H1 (cell line): Measurements from ENCODE around the gene ZC3H18. TPM values are rescaled to one million over a fixed set of nuclear protein-coding genes. Genes with fewer than 3 reads are reported as not detected.

ENCODE experiments used
- CTCF ChIA-PET: fragments of 300-600 bp; sonication (Branson Sonifier 250); formaldehyde crosslinking; loops from one replicate; lab custom pipeline; 2021; ENCODE audit not compliant: partially characterized antibody; lab: Charles Lee
- POLR2A ChIA-PET: fragments of 300-600 bp; sonication (Branson Sonifier 250); formaldehyde crosslinking; loops from one replicate; lab custom pipeline; 2021; ENCODE audit warnings: inconsistent platforms; ENCODE audit not compliant: partially characterized antibody; lab: Charles Lee
- DNase-seq, 2 experiments: peaks; one replicate each; pipeline versions ENCODE4 v3.0.0 to v3.0.0-alpha.2; 2010 to 2022; ENCODE audit warnings: low spot score in 2 of 2, low read depth in 1 of 2, mixed read lengths in 1 of 2
- FAIRE-seq: peaks from 2 replicates; lab custom pipeline; 2011; peaks lifted over from hg19 to GRCh38; lab: Jason Lieb, UNC
- H2AFZ ChIP-seq: 2 replicates; pipeline ENCODE4 v1.8.1; 2012; ENCODE audit warnings: low read length, inconsistent platforms
- H2AK5ac ChIP-seq: 2 replicates; pipeline ENCODE4 v1.6.1; 2013; ENCODE audit warnings: low read depth, low read length
- H2BK120ac ChIP-seq: replicated peaks from 2 replicates; pipeline ENCODE3; 2013; ENCODE audit warnings: low read depth, low read length, inconsistent platforms
- H2BK12ac ChIP-seq: 2 replicates; pipeline ENCODE4 v1.6.1; 2013; ENCODE audit warnings: low read depth, low read length
- H2BK15ac ChIP-seq: 2 replicates; pipeline ENCODE4 v1.6.1; 2013; ENCODE audit warnings: low read length
- H2BK20ac ChIP-seq: 2 replicates; pipeline ENCODE4 v1.6.1; 2013; ENCODE audit warnings: low read length
- H2BK5ac ChIP-seq: 2 replicates; pipeline ENCODE4 v1.6.1; 2013; ENCODE audit warnings: low read depth, low read length
- H3K14ac ChIP-seq: 2 replicates; pipeline ENCODE4 v1.6.1; 2013; ENCODE audit warnings: inconsistent platforms; ENCODE audit not compliant: insufficient read length
- H3K18ac ChIP-seq: 2 replicates; pipeline ENCODE4 v1.6.1; 2013; ENCODE audit warnings: low read length; ENCODE audit errors: extremely low read depth
- H3K23ac ChIP-seq: 2 replicates; pipeline ENCODE4 v1.6.1; 2013; ENCODE audit warnings: inconsistent platforms; ENCODE audit not compliant: insufficient read length
- H3K23me2 ChIP-seq: 2 replicates; pipeline ENCODE4 v1.6.1; 2013; ENCODE audit warnings: low read depth, low read length
- H3K27ac ChIP-seq: 2 replicates; pipeline ENCODE4 v1.6.1; 2011; ENCODE audit warnings: low read depth, low read length, inconsistent platforms
- H3K27me3 ChIP-seq, 4 experiments: replicated peaks in 1 of 4; 1 replicate in 1 of 4; 2 replicates in 3 of 4; pipeline versions ENCODE4 v1.6.1 to v1.8.1; 2011 to 2013; ENCODE audit warnings: low read length in 3 of 4, mild to moderate bottlenecking in 3 of 4, inconsistent platforms in 2 of 4, mixed read lengths in 2 of 4, moderate library complexity in 1 of 4; ENCODE audit not compliant: control insufficient read depth in 3 of 4, insufficient read depth in 3 of 4; ENCODE audit errors: extremely low read depth in 1 of 4
- H3K36me3 ChIP-seq, 4 experiments: 2 replicates each; pipeline versions ENCODE4 v1.6.1 to v1.8.1; 2011 to 2013; ENCODE audit warnings: mild to moderate bottlenecking in 4 of 4, low read length in 3 of 4, moderate library complexity in 2 of 4, control low read depth in 1 of 4, inconsistent platforms in 1 of 4; ENCODE audit not compliant: insufficient read depth in 4 of 4, control insufficient read depth in 2 of 4
- H3K4ac ChIP-seq: replicated peaks from 2 replicates; pipeline ENCODE3; 2013; ENCODE audit warnings: low read length, low read depth, mixed read lengths, inconsistent platforms; ENCODE audit not compliant: insufficient read length
- H3K4me1 ChIP-seq, 4 experiments: replicated peaks in 1 of 4; 1 replicate in 1 of 4; 2 replicates in 3 of 4; pipeline versions ENCODE4 v1.6.1 to v1.8.1; 2011 to 2013; ENCODE audit warnings: low read length in 3 of 4, inconsistent platforms in 2 of 4, mixed read lengths in 1 of 4; ENCODE audit not compliant: insufficient read depth in 4 of 4, control insufficient read depth in 3 of 4
- H3K4me2 ChIP-seq, 2 experiments: 2 replicates each; pipeline versions ENCODE4 v1.6.1 to v1.8.1; 2011 to 2013; ENCODE audit warnings: low read depth in 2 of 2, low read length in 2 of 2, control low read depth in 1 of 2, inconsistent platforms in 1 of 2, mild to moderate bottlenecking in 1 of 2; ENCODE audit not compliant: insufficient read depth in 1 of 2
- H3K4me3 ChIP-seq, 4 experiments: fragments of 200-600, 300-600 bp in 1 of 4; sonication (generic), shearing (Covaris generic), sonication (Bioruptor Twin) in 1 of 4; 2 replicates each; pipeline versions ENCODE4 v1.5.1 to v1.8.1; 2011 to 2016; ENCODE audit warnings: low read length in 4 of 4, low read depth in 3 of 4, control low read depth in 2 of 4, inconsistent platforms in 2 of 4, mild to moderate bottlenecking in 2 of 4, mixed read lengths in 1 of 4, moderate library complexity in 1 of 4; ENCODE audit not compliant: insufficient read depth in 2 of 4; ENCODE audit errors: extremely low read depth in 1 of 4
- H3K56ac ChIP-seq: replicated peaks from 2 replicates; pipeline ENCODE3; 2013; ENCODE audit warnings: low read depth, mild to moderate bottlenecking, mixed read lengths, low read length, inconsistent platforms; ENCODE audit not compliant: insufficient read length
- H3K79me1 ChIP-seq: 2 replicates; pipeline ENCODE4 v1.6.1; 2013; ENCODE audit warnings: low read depth, low read length, control low read depth
- H3K79me2 ChIP-seq, 2 experiments: 2 replicates each; pipeline versions ENCODE4 v1.6.1 to v1.8.1; 2012 to 2013; ENCODE audit warnings: low read length in 2 of 2, mild to moderate bottlenecking in 2 of 2, inconsistent platforms in 1 of 2; ENCODE audit not compliant: insufficient read depth in 2 of 2, control insufficient read depth in 1 of 2
- H3K9ac ChIP-seq, 4 experiments: replicated peaks in 1 of 4; 1 replicate in 1 of 4; 2 replicates in 3 of 4; pipeline versions ENCODE4 v1.6.1 to v1.8.1; 2011 to 2013; ENCODE audit warnings: low read depth in 3 of 4, low read length in 3 of 4, control low read depth in 2 of 4, mild to moderate bottlenecking in 2 of 4, moderate library complexity in 2 of 4, inconsistent platforms in 1 of 4; ENCODE audit errors: extremely low read depth in 1 of 4
- H3K9me3 ChIP-seq, 2 experiments: 2 replicates each; pipeline versions ENCODE4 v1.6.1 to v1.8.1; 2012 to 2013; ENCODE audit warnings: mild to moderate bottlenecking in 2 of 2, moderate library complexity in 2 of 2, control low read depth in 1 of 2, inconsistent platforms in 1 of 2, low read depth in 1 of 2, low read length in 1 of 2, mixed read lengths in 1 of 2; ENCODE audit not compliant: insufficient read depth in 2 of 2
- H4K20me1 ChIP-seq, 2 experiments: replicated peaks in 1 of 2; 2 replicates each; pipeline versions ENCODE3 to v1.8.1; 2011 to 2013; ENCODE audit warnings: inconsistent platforms in 2 of 2, low read length in 2 of 2, mild to moderate bottlenecking in 1 of 2; ENCODE audit not compliant: insufficient read depth in 2 of 2, control insufficient read depth in 1 of 2
- H4K5ac ChIP-seq: 2 replicates; pipeline ENCODE4 v1.6.1; 2013; ENCODE audit warnings: low read length, low read depth, mixed read lengths, inconsistent platforms; ENCODE audit not compliant: insufficient read length
- H4K8ac ChIP-seq: 2 replicates; pipeline ENCODE4 v1.8.0; 2013; ENCODE audit warnings: mild to moderate bottlenecking, moderate library complexity, low read length, inconsistent platforms; ENCODE audit not compliant: insufficient read depth; ENCODE audit errors: extremely low read depth
- H4K91ac ChIP-seq: replicated peaks from 2 replicates; pipeline ENCODE3; 2013; ENCODE audit warnings: low read length, mixed read lengths, inconsistent platforms; ENCODE audit not compliant: insufficient read length
- ATF3 ChIP-seq: IDR thresholded peaks from 2 replicates; pipeline ENCODE4 v1.6.1; 2011; ENCODE audit warnings: low read depth, mild to moderate bottlenecking, low read length; ENCODE audit not compliant: insufficient read depth
- BCL11A ChIP-seq, 2 experiments: IDR thresholded peaks; one replicate each; pipeline ENCODE4 v1.6.1; 2011; ENCODE audit warnings: low read depth in 2 of 2, low read length in 2 of 2, mild to moderate bottlenecking in 2 of 2
- CEBPB ChIP-seq: IDR thresholded peaks from 2 replicates; pipeline ENCODE4 v1.6.1; 2012; ENCODE audit warnings: low read depth, low read length
- HDAC6 ChIP-seq: IDR thresholded peaks from one replicate; pipeline ENCODE4 v1.7.1; 2012; ENCODE audit warnings: low read depth, mild to moderate bottlenecking, inconsistent platforms, low read length, moderate library complexity
- MAX ChIP-seq: IDR thresholded peaks from 2 replicates; pipeline ENCODE4 v1.6.1; 2012; ENCODE audit warnings: inconsistent platforms
- PHF8 ChIP-seq: fragments of 200-600 bp; sonication (generic); conservative IDR thresholded peaks from 2 replicates; pipeline ENCODE4 v1.7.1; 2012; ENCODE audit warnings: low read depth, mild to moderate bottlenecking, inconsistent platforms, low read length, moderate library complexity
- POLR2AphosphoS5 ChIP-seq: IDR thresholded peaks from 2 replicates; pipeline ENCODE4 v1.6.1; 2011; ENCODE audit warnings: low read depth, low read length
- RAD21 ChIP-seq, 2 experiments: IDR thresholded peaks in 1 of 2; conservative IDR thresholded peaks in 1 of 2; 2 replicates each; pipeline ENCODE4 v1.6.1; 2011; ENCODE audit warnings: low read depth in 2 of 2, low read length in 2 of 2, improper control_type of control experiment in 1 of 2, inconsistent platforms in 1 of 2, mild to moderate bottlenecking in 1 of 2, moderate library complexity in 1 of 2
- SAP30 ChIP-seq: fragments of 300-600 bp; sonication (generic); IDR thresholded peaks from 2 replicates; pipeline ENCODE4 v1.7.1; 2012; ENCODE audit warnings: low read length, moderate library complexity, mild to moderate bottlenecking, inconsistent platforms; ENCODE audit not compliant: insufficient read depth, insufficient replicate concordance
- SUZ12 ChIP-seq: fragments of 200-600 bp; sonication (generic); IDR thresholded peaks from 2 replicates; pipeline ENCODE4 v1.6.1; 2012; ENCODE audit warnings: mild to moderate bottlenecking, inconsistent platforms, low read length, moderate library complexity, mixed read lengths
- TAF1 ChIP-seq: IDR thresholded peaks from 2 replicates; pipeline ENCODE4 v1.6.1; 2011; ENCODE audit warnings: mild to moderate bottlenecking, low read depth, low read length
- WGBS, 2 experiments: shearing (Covaris generic) in 1 of 2; methylation state at CpG; one replicate each; pipeline versions ENCODE4 v1.1.6 to v1.1.7; 2013 to 2015; ENCODE audit warnings: low lambda C conversion rate in 2 of 2, mixed read lengths in 2 of 2, inconsistent platforms in 1 of 2, low coverage in 1 of 2, missing lambda C conversion rate in 1 of 2; ENCODE audit not compliant: insufficient replicate concordance in 2 of 2, insufficient coverage in 1 of 2, insufficient read length in 1 of 2; ENCODE audit errors: extremely low coverage in 1 of 2, missing lambda C conversion rate in 1 of 2; 5-methylcytosine and 5-hydroxymethylcytosine counted together
- polyA plus RNA-seq, 7 experiments: library from polyadenylated mRNA; depleted of rRNA in 3 of 7; stranded (reverse) in 5 of 7; unstranded in 2 of 7; fragments of >200 nt in 5 of 7; fragments of 200-250 nt in 2 of 7; gene quantifications; 1 replicate in 5 of 7; 2 replicates in 1 of 7; 4 replicates in 1 of 7; pipeline versions ENCODE4 v1.2.1 to v1.2.3, GENCODE V29; 2011 to 2013; ENCODE audit warnings: missing spikeins in 2 of 7, mixed read lengths in 2 of 7
- total RNA-seq: library from RNA; stranded (reverse); fragmentation: NEBNext Ultra II Directional; extraction: Animal tissue kit (Norgen Biotek cat#: 25700); gene quantifications from 2 replicates; pipeline ENCODE4 v1.2.1, GENCODE V29; 2021

ZC3H18 gene
- total and polyA plus RNA-seq, 2 of the 8 experiments (the other 6 are each of a cell fraction or from before 2014, with no cell fraction given), result 12.1 to 73.2 TPM

- Histone ChIP-seq H3K79me1 (peaks cover 6% of the 10 kb centered on the region), H3K27me3 (no peaks in the 10 kb centered on the region), H3K18ac (no peak overlapping the region), H4K91ac (no peak overlapping the region), H2BK12ac (no peak overlapping the region), H3K4me1 (peaks cover 0 to 8% (median 6%) of the 10 kb centered on the region in 4 experiments; a peak in 5 of 7 replicates), H4K8ac (no peak overlapping the region), H3K9ac (no peak overlapping the region), H3K23ac (no peak overlapping the region), H2BK20ac (no peak overlapping the region), H3K9me3 (no peaks in the 10 kb centered on the region), H3K36me3 (peaks cover 3 to 29% (median 4%) of the 10 kb centered on the region in 4 experiments; a peak in 7 of 8 replicates), H3K4ac (no peak overlapping the region), H3K27ac (no peak overlapping the region; the same call in 1 of the 2 replicates), H2AFZ (no peak overlapping the region), H3K4me2 (no peak overlapping the region), H3K14ac (no peak overlapping the region), H2BK15ac (no peak overlapping the region), H2BK120ac (no peak overlapping the region), H3K79me2 (peaks cover 0 to 7% of the 10 kb centered on the region in 2 experiments; a peak in 2 of 4 replicates), H4K5ac (no peak overlapping the region), H3K23me2 (peaks cover 10% of the 10 kb centered on the region; the same call in 1 of the 2 replicates), H2BK5ac (no peak overlapping the region), H3K4me3 (no peak overlapping the region), H4K20me1 (peaks cover 2 to 33% of the 10 kb centered on the region in 2 experiments), H2AK5ac (no peak overlapping the region), H3K56ac (no peak overlapping the region)
- DNase-seq (no peak), FAIRE-seq (no peak)
- POLR2A ChIA-PET, result interaction anchor here (0.6 to 2.0 kb wide), 2 partner anchors 8 to 1317 kb away, joined by 3 to 4 read pairs; partner anchors contain the start of gene MVD
- WGBS, 2 experiments, result 92% methylated on average over 28 of the region's 28 CpGs; no CpG with 5 or more reads in 1 of the 2 experiments
- CTCF ChIA-PET, result interaction anchor here (1.2 to 1.9 kb wide), 3 partner anchors 21 to 68 kb away, joined by 3 to 4 read pairs (median 4); no protein-coding TSS in a partner anchor
- TF ChIP-seq SUZ12, result no peak
- TF ChIP-seq HDAC6, result no peak
- no peak for TF ChIP-seq POLR2AphosphoS5
- TF ChIP-seq ATF3, result no peak
- TF ChIP-seq TAF1, result no peak
- no peak for TF ChIP-seq CEBPB
- no peak for TF ChIP-seq PHF8
- no peak for TF ChIP-seq RAD21 (IDR thresholded peaks at IDR 0.05 in 1 of 2, conservative IDR thresholded peaks at IDR 0.05 in 1 of 2; ENCODE audit: low read depth in 2 of 2, low read length in 2 of 2)
- TF ChIP-seq MAX, result no peak
- no peak for TF ChIP-seq SAP30
- TF ChIP-seq BCL11A (IDR thresholded peaks at IDR 0.05; ENCODE audit: low read depth in 2 of 2, low read length in 2 of 2), result no peak
Measured at GRCh38 chr16:88654363-88655052, 84.3 kb downstream of the ZC3H18 start.
